HL-60 (cell line): ENCODE results near the gene HOXB2.

Source experiments
- DNase-seq, 2 experiments: peaks; one replicate each; pipeline ENCODE4 v3.0.0-alpha.2; 2010 to 2020; ENCODE audit warnings: low read depth in 1 of 2, low spot score in 1 of 2
- H3K27ac ChIP-seq: fragments of 250-450 bp; sonication (Bioruptor Pico); replicated peaks from 2 replicates; pipeline ENCODE4 v1.5.1; 2020; ENCODE audit warnings: mild to moderate bottlenecking, moderate library complexity
- H3K27me3 ChIP-seq: fragments of 250-450 bp; sonication (Bioruptor Pico); 2 replicates; pipeline ENCODE4 v1.5.1; 2021; ENCODE audit warnings: mild to moderate bottlenecking, moderate library complexity; ENCODE audit not compliant: insufficient read depth, poor library complexity, severe bottlenecking
- H3K4me3 ChIP-seq: replicated peaks from 2 replicates; pipeline ENCODE4 v1.5.1; 2011; ENCODE audit warnings: mild to moderate bottlenecking, control low read depth, low read length; ENCODE audit not compliant: insufficient read depth
- GABPA ChIP-seq: IDR thresholded peaks from 2 replicates; pipeline ENCODE4 v1.6.1; 2012; ENCODE audit warnings: low read depth
- POLR2AphosphoS5 ChIP-seq: IDR thresholded peaks from 2 replicates; pipeline ENCODE4 v1.6.1; 2012; ENCODE audit warnings: low read depth
- REST ChIP-seq: IDR thresholded peaks from 2 replicates; pipeline ENCODE4 v1.6.1; 2012; ENCODE audit warnings: low read depth; ENCODE audit not compliant: insufficient replicate concordance
- SPI1 ChIP-seq: IDR thresholded peaks from 2 replicates; pipeline ENCODE4 v1.6.1; 2012; ENCODE audit warnings: low read depth, mild to moderate bottlenecking, borderline replicate concordance
- TF ChIP-seq, protein P1 (sequence below): IDR thresholded peaks from one replicate; pipeline ENCODE4 v1.5.1; 2011; ENCODE audit warnings: low read length, control low read depth, inconsistent platforms; ENCODE audit not compliant: insufficient read depth

Gene HOXB2

DNA sequence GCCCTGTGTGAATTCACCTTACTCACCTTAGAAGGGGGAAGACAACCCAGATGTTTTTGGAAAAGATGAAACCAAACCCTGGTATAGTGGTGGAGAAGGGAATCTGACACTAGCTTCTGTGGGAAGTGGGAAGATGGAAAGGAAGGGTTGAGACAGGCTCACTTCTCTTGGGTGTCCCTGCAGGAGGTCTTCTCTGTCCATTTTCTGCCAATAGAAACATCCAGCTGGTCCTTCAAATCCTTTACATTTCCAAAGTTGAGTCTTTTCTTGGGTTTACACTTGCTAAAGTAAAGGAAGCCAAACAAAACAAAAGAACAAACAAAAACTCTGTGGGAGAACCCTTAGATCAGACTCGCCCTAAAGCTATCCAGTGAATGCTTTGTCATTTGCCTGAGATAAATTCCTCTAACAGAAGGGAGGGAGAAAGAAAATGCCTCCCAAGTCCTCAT is 24.3 kb downstream of the HOXB2 start:
- Histone ChIP-seq H3K4me3 (no peak overlapping the region), H3K27me3 (peaks cover 15% of the 10 kb centered on the region), H3K27ac (no peak overlapping the region)
- DNase-seq, result no peak
- TF ChIP-seq POLR2AphosphoS5, result no peak
- no peak for TF ChIP-seq SPI1
- no peak for TF ChIP-seq REST
- no peak for TF ChIP-seq GABPA
- TF ChIP-seq, protein P1, sequence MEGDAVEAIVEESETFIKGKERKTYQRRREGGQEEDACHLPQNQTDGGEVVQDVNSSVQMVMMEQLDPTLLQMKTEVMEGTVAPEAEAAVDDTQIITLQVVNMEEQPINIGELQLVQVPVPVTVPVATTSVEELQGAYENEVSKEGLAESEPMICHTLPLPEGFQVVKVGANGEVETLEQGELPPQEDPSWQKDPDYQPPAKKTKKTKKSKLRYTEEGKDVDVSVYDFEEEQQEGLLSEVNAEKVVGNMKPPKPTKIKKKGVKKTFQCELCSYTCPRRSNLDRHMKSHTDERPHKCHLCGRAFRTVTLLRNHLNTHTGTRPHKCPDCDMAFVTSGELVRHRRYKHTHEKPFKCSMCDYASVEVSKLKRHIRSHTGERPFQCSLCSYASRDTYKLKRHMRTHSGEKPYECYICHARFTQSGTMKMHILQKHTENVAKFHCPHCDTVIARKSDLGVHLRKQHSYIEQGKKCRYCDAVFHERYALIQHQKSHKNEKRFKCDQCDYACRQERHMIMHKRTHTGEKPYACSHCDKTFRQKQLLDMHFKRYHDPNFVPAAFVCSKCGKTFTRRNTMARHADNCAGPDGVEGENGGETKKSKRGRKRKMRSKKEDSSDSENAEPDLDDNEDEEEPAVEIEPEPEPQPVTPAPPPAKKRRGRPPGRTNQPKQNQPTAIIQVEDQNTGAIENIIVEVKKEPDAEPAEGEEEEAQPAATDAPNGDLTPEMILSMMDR, result no peak

- no peak overlapping the region for H3K4me3 ChIP-seq
- no peak for DNase-seq
- peaks cover 7% of the 10 kb centered on the region for H3K27me3 ChIP-seq
- no peak overlapping the region for H3K27ac ChIP-seq
- TF ChIP-seq POLR2AphosphoS5, result no peak
Measured at GRCh38 chr17:48519427-48519826, 25.5 kb downstream of the HOXB2 start.

- no peak for TF ChIP-seq SPI1
- no peak overlapping the region for H3K4me3 ChIP-seq
Measured at GRCh38 chr17:48517478-48517877, 27.4 kb downstream of the HOXB2 start.

GRCh38 chr17:48515925-48516900 is 28.7 kb downstream of the HOXB2 start:
- TF ChIP-seq GABPA (no peak), SPI1 (no peak), REST (no peak), POLR2AphosphoS5 (no peak)
- TF ChIP-seq, protein P1, result no peak
- Histone ChIP-seq H3K27me3 (no peaks in the 10 kb centered on the region), H3K27ac (no peak overlapping the region), H3K4me3 (no peak overlapping the region)
- DNase-seq, result no peak

More at GRCh38 chr17:48517478-48517877, 27.4 kb downstream of the HOXB2 start:
- Histone ChIP-seq H3K27me3 (peaks cover 4% of the 10 kb centered on the region), H3K27ac (no peak overlapping the region)
- DNase-seq, result no peak
